Natural killer cell (primary cell): ENCODE data around the gene ARAF. TPM values are rescaled to one million over a fixed set of nuclear protein-coding genes. Genes with fewer than 3 reads are reported as not detected.

Experiments
- ATAC-seq, 3 donors: fragments of 150-1000 bp in 2 of 3; fragments of 200-7000 bp in 1 of 3; cut with Tn5 transposase; 1 replicate in 1 of 3; 2 replicates in 2 of 3; pipeline ENCODE4 v1.10.0; 2021; ENCODE audit warnings: mild to moderate bottlenecking in 2 of 3, moderate library complexity in 2 of 3
- DNase-seq, 2 donors: peaks; one replicate each; pipeline versions ENCODE4 v3.0.0 to v3.0.0-alpha.2; 2013 to 2021; ENCODE audit warnings: mixed read lengths in 1 of 2
- H3K27ac ChIP-seq: one replicate; pipeline ENCODE4 v1.5.1; 2013; ENCODE audit warnings: mild to moderate bottlenecking, low read length
- H3K27me3 ChIP-seq: one replicate; pipeline ENCODE4 v1.6.1; 2013; ENCODE audit warnings: low read length; ENCODE audit not compliant: control insufficient read depth, insufficient read depth
- H3K36me3 ChIP-seq: one replicate; pipeline ENCODE4 v1.6.1; 2013; ENCODE audit warnings: low read length; ENCODE audit not compliant: control insufficient read depth, insufficient read depth
- H3K4me1 ChIP-seq: one replicate; pipeline ENCODE4 v1.6.1; 2013; ENCODE audit warnings: low read length; ENCODE audit not compliant: control insufficient read depth, insufficient read depth
- H3K4me3 ChIP-seq: one replicate; pipeline ENCODE4 v1.5.1; 2013; ENCODE audit warnings: low read length
- H3K9me3 ChIP-seq: one replicate; pipeline ENCODE4 v1.6.1; 2013; ENCODE audit warnings: low read length; ENCODE audit not compliant: control insufficient read depth, insufficient read depth
- H3K27ac Mint-ChIP-seq, 2 donors: one replicate each; pipeline ENCODE4 v1.8.0; 2022; ENCODE audit warnings: mild to moderate bottlenecking in 2 of 2, mixed read lengths in 2 of 2, moderate library complexity in 1 of 2
- H3K27me3 Mint-ChIP-seq, 2 donors: one replicate each; pipeline ENCODE4 v1.8.0; 2022; ENCODE audit warnings: low read depth in 2 of 2, mixed read lengths in 2 of 2
- H3K36me3 Mint-ChIP-seq: one replicate; pipeline ENCODE4 v1.8.0; 2022; ENCODE audit warnings: mixed read lengths
- H3K4me1 Mint-ChIP-seq, 2 donors: one replicate each; pipeline ENCODE4 v1.8.0; 2022; ENCODE audit warnings: mixed read lengths in 2 of 2
- H3K4me3 Mint-ChIP-seq: one replicate; pipeline ENCODE4 v1.8.0; 2022; ENCODE audit warnings: mild to moderate bottlenecking, moderate library complexity, mixed read lengths
- H3K9me3 Mint-ChIP-seq, 2 donors: one replicate each; pipeline ENCODE4 v1.8.0; 2022; ENCODE audit warnings: mixed read lengths in 2 of 2
- WGBS: methylation state at CpG from one replicate; pipeline ENCODE4 v1.1.7; 2013; ENCODE audit warnings: missing lambda C conversion rate; ENCODE audit not compliant: insufficient coverage; 5-methylcytosine and 5-hydroxymethylcytosine counted together
- intact Hi-C: fragments of 100-400 bp; cut with micrococcal nuclease; formaldehyde crosslinking; loops from one replicate; pipeline ENCODE4 v1.14.2; 2022
- total RNA-seq, 4 donors: library from RNA; stranded (reverse); fragments of 120-200 nt in 1 of 4; gene quantifications; one replicate each; pipeline versions ENCODE4 v1.2.3 to v1.2.4, GENCODE V29; 2013 to 2022
- TF ChIP-seq, protein P1 (sequence below): fragments of 200-600 bp; IDR thresholded peaks from one replicate; pipeline ENCODE4 v1.8.0; 2022; ENCODE audit warnings: antibody characterized with exemption

ARAF gene
- total RNA-seq, 3 donors from 2014 or later (not counting 1 experiment from before 2014, with no cell fraction given) = 162 to 173 (median 169) TPM

DNA sequence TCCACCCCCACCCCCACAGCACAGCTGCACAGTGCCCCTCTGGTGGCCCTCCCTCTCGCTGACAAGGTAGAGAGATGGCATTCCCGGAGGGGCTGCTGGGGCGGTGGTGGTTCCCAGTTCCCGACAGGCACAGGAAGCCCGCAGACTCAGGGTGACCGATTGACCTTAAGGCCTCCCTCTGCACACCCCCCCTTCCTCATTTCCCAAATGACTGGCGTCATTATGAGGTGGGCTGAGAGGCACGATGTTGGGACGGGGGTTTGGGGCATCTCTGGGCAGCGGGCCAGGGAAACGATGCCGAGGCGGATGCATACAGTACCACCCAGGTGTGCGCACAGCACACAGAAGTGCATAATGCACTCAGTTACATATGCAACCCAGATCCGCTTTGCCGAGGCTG lies 17.7 kb downstream of the ARAF start:
- Mint-ChIP-seq H3K27me3 (peaks cover 0 to 5% of the 10 kb centered on the region in 2 donors), H3K4me3 (no peak overlapping the region), H3K4me1 (peaks cover 17 to 28% of the 10 kb centered on the region in 2 donors), H3K36me3 (no peaks in the 10 kb centered on the region), H3K27ac (no peak overlapping the region), H3K9me3 (no peaks in the 10 kb centered on the region)
- TF ChIP-seq, protein P1, sequence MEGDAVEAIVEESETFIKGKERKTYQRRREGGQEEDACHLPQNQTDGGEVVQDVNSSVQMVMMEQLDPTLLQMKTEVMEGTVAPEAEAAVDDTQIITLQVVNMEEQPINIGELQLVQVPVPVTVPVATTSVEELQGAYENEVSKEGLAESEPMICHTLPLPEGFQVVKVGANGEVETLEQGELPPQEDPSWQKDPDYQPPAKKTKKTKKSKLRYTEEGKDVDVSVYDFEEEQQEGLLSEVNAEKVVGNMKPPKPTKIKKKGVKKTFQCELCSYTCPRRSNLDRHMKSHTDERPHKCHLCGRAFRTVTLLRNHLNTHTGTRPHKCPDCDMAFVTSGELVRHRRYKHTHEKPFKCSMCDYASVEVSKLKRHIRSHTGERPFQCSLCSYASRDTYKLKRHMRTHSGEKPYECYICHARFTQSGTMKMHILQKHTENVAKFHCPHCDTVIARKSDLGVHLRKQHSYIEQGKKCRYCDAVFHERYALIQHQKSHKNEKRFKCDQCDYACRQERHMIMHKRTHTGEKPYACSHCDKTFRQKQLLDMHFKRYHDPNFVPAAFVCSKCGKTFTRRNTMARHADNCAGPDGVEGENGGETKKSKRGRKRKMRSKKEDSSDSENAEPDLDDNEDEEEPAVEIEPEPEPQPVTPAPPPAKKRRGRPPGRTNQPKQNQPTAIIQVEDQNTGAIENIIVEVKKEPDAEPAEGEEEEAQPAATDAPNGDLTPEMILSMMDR = no peak
- no peak overlapping the region for H3K27ac ChIP-seq
- no peaks in the 10 kb centered on the region for H3K27me3 ChIP-seq
- ATAC-seq (no peak), DNase-seq (no peak)
- 74% methylated on average over 8 of the region's 16 CpGs for WGBS
- no peak overlapping the region for H3K4me3 ChIP-seq
- peaks cover 31% of the 10 kb centered on the region for H3K4me1 ChIP-seq
- no peaks in the 10 kb centered on the region for H3K36me3 ChIP-seq
- intact Hi-C loops = no loop called here
- H3K9me3 ChIP-seq = no peaks in the 10 kb centered on the region

DNA sequence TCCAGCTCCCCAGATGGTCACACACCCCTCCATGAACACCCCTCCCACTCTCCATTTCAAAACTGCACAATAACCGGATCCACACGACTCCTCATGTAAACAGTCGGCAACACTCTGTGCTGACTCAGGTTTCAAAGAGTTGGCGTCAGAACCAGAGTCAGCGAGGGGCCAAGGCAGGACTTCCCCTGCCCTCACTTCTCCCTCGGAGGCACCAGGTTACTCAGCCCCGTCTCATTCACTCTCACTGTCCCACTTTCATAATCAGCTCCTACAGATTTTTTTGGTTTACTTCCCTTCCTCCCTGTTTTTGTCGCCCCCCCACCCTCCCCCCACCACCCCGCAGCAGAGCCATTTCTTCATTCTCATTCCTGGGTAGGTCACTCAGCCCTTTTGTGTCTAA lies 18.5 kb downstream of the ARAF start:
- H3K27me3 ChIP-seq = no peaks in the 10 kb centered on the region
- Mint-ChIP-seq H3K9me3 (no peaks in the 10 kb centered on the region), H3K36me3 (no peaks in the 10 kb centered on the region), H3K4me1 (peaks cover 20 to 34% of the 10 kb centered on the region in 2 donors), H3K4me3 (no peak overlapping the region), H3K27ac (peak overlapping the region in 1 of 2 donors; percentile 16), H3K27me3 (peaks cover 0 to 5% of the 10 kb centered on the region in 2 donors)
- H3K4me1 ChIP-seq = peaks cover 30% of the 10 kb centered on the region
- TF ChIP-seq, protein P1 = no peak
- WGBS = 47% methylated on average over 7 of the region's 9 CpGs
- DNase-seq (peak in 1 of 2 donors; percentile 36), ATAC-seq (no peak)
- no peak overlapping the region for H3K27ac ChIP-seq
- intact Hi-C loops = no loop called here
- no peaks in the 10 kb centered on the region for H3K9me3 ChIP-seq
- no peak overlapping the region for H3K4me3 ChIP-seq
- H3K36me3 ChIP-seq = no peaks in the 10 kb centered on the region

DNA sequence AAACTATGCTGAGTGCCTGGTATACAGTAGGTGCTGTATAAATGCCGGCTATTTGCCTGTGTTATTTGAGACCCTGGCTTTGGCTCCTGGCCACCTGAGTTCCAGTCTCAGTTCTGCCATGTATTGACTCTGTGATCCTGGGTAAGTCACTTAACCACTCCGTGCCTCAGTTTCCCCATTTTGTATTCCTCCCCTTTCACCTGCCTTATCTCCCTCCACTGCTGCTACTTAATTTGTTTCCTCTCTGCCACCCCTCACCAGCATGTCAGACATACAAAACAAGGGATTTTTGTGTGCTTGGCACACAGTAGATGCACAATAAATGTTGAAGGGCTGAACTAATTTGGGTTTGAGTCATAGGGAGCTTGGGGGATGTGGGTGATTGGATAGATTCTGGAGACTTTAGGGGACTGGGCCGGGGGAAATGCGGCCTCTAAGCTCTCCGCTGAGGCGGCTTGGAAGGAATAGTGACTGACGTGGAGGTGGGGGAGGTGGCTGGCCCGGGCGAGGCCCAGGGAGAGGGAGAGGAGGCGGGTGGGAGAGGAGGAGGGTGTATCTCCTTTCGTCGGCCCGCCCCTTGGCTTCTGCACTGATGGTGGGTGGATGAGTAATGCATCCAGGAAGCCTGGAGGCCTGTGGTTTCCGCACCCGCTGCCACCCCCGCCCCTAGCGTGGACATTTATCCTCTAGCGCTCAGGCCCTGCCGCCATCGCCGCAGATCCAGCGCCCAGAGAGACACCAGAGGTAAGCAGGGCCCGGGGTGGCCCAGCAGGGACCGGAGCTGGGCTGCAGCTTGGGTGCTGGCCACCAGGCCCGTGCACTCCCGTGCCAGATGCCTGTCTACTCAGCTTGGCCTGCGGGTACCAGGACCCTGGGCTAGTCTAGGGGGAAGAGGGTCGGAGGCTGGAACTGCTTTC lies 21.0 kb downstream of the ARAF start, which contains the start of gene TIMP1:
TSS of gene TIMP1 (plus strand) at position 706 of the 917 bp plus-strand sequence. CDS start 980 bp downstream, outside the sequence.
- Histone ChIP-seq H3K27me3 (no peaks in the 10 kb centered on the region), H3K36me3 (no peaks in the 10 kb centered on the region), H3K27ac (peak within 1 kb of the TSS; percentile 59), H3K4me3 (peak within 1 kb of the TSS; percentile 52), H3K4me1 (peaks cover 29% of the 10 kb centered on the region), H3K9me3 (no peaks in the 10 kb centered on the region)
- peak; percentile 70 to 82 for DNase-seq
- intact Hi-C loops = loop anchor here (1.0 to 5.0 kb wide), 2 partner anchors 35 to 53 kb away; no protein-coding TSS in a partner anchor
- no peaks in the 10 kb centered on the region for H3K9me3 Mint-ChIP-seq
- peaks cover 0 to 5% of the 10 kb centered on the region in 2 donors for H3K27me3 Mint-ChIP-seq
- H3K27ac Mint-ChIP-seq = peak within 1 kb of the TSS in 1 of 2 donors; percentile 88
- ATAC-seq = peak; percentile 92 to 96 (median 93)
- peak within 1 kb of the TSS; percentile 70 for H3K4me3 Mint-ChIP-seq
- H3K4me1 Mint-ChIP-seq = peaks cover 20 to 39% of the 10 kb centered on the region in 2 donors
- no peaks in the 10 kb centered on the region for H3K36me3 Mint-ChIP-seq
- 6% methylated on average over 20 of the region's 28 CpGs for WGBS
- TF ChIP-seq, protein P1 = no peak
